Breast epithelium (tissue), 4 donors: ENCODE measurements around the gene ANKRD37. TPM values are rescaled to one million over a fixed set of nuclear protein-coding genes. Genes with fewer than 3 reads are reported as not detected.

ENCODE experiments used
- DNase-seq, 2 donors: peaks; one replicate each; pipeline ENCODE4 v3.0.0-alpha.2; 2019; ENCODE audit warnings: low spot score in 2 of 2
- H3K27ac ChIP-seq, 2 donors: fragments of 200-600 bp; sonication (generic) in 1 of 2; one replicate each; pipeline ENCODE4 v1.5.1; 2016 to 2019; ENCODE audit warnings: mild to moderate bottlenecking in 1 of 2
- H3K27me3 ChIP-seq, 2 donors: fragments of 200-600 bp; sonication (generic) in 1 of 2; one replicate each; pipeline versions ENCODE4 v1.5.1 to v1.6.0; 2017 to 2019; ENCODE audit warnings: control low read depth in 1 of 2, mild to moderate bottlenecking in 1 of 2
- H3K36me3 ChIP-seq: fragments of 200-600 bp; one replicate; pipeline ENCODE4 v1.5.1; 2019
- H3K4me1 ChIP-seq, 2 donors: fragments of 200-600 bp; sonication (generic); one replicate each; pipeline ENCODE4 v1.5.1; 2016 to 2019; ENCODE audit warnings: control low read depth in 1 of 2
- H3K4me3 ChIP-seq, 3 donors: fragments of 200-600 bp; sonication (generic); 1 replicate in 2 of 3; 2 replicates in 1 of 3; pipeline ENCODE4 v1.5.1; 2016 to 2019; ENCODE audit warnings: mild to moderate bottlenecking in 3 of 3, moderate library complexity in 2 of 3
- H3K9me3 ChIP-seq, 2 donors: fragments of 200-600 bp; sonication (generic) in 1 of 2; one replicate each; pipeline ENCODE4 v1.5.1; 2016 to 2019; ENCODE audit warnings: control low read depth in 1 of 2
- POLR2A ChIP-seq: fragments of 450-650 bp; IDR thresholded peaks from one replicate; pipeline ENCODE4 v1.6.1; 2016; ENCODE audit warnings: antibody characterized with exemption, mild to moderate bottlenecking, moderate library complexity
- POLR2AphosphoS5 ChIP-seq, 3 donors: sonication (generic); formaldehyde crosslinking; IDR thresholded peaks; one replicate each; pipeline ENCODE4 v1.6.1; 2017; ENCODE audit warnings: antibody characterized with exemption in 3 of 3
- intact Hi-C: fragments of 100-400 bp; cut with DNase I; formaldehyde crosslinking; loops from one replicate; pipeline ENCODE4 v1.15.1; 2023; ENCODE audit warnings: low total_unique reads
- total RNA-seq, 3 donors: library from RNA; depleted of rRNA; stranded (reverse); fragments of >200 nt; gene quantifications; one replicate each; pipeline ENCODE4 v1.1.0, GENCODE V29; 2016
- TF ChIP-seq, protein P1 (sequence below), 3 donors: fragments of 450-650 bp; IDR thresholded peaks; one replicate each; pipeline ENCODE4 v1.5.1; 2016 to 2017; ENCODE audit warnings: antibody characterized with exemption in 3 of 3, mild to moderate bottlenecking in 3 of 3, moderate library complexity in 3 of 3

Gene ANKRD37
- total RNA-seq, 3 donors from 2014 or later = 9.0 to 15.5 (median 10.2) TPM

DNA sequence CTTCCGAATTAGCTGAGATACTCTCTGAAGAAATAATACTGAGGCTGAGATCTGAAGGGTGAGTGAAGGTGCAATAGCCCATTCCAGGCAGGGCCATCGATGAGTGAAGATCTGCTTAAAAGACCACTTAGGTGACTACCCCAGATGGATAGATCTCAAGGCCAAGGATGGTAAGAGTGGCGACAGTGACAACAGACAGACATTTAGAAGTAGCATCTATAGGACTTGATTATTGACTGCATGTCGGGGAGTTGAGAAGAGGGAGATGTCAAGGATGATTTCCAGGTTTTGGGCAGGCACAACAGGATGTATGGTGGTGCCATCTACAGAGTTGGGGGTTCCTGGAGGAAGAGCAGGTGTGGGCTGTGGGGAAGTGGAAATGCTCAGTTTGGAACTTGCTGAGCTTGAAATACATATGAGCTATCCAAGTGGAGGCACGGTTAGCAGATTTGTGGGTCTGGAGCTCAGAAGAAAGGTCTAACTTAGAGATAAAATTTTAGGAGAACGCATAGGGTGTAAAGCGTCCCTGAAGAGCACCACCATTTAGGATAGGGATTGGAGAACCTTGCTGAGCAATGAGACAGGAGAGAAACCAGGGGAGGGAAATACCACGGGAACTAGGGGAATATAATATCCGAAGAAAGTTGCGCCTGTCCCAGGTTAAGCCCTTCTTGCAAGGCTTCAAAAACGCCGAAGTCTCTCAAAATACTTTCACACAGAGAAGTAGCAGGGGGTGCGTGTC is 28.4 kb downstream of the ANKRD37 start:
- DNase-seq = no peak
- H3K27ac ChIP-seq = peak overlapping the region; percentile 92 to 99
- TF ChIP-seq POLR2A (no peak), POLR2AphosphoS5 (IDR thresholded peaks at IDR 0.05) (no peak)
- TF ChIP-seq, protein P1, sequence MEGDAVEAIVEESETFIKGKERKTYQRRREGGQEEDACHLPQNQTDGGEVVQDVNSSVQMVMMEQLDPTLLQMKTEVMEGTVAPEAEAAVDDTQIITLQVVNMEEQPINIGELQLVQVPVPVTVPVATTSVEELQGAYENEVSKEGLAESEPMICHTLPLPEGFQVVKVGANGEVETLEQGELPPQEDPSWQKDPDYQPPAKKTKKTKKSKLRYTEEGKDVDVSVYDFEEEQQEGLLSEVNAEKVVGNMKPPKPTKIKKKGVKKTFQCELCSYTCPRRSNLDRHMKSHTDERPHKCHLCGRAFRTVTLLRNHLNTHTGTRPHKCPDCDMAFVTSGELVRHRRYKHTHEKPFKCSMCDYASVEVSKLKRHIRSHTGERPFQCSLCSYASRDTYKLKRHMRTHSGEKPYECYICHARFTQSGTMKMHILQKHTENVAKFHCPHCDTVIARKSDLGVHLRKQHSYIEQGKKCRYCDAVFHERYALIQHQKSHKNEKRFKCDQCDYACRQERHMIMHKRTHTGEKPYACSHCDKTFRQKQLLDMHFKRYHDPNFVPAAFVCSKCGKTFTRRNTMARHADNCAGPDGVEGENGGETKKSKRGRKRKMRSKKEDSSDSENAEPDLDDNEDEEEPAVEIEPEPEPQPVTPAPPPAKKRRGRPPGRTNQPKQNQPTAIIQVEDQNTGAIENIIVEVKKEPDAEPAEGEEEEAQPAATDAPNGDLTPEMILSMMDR (IDR thresholded peaks at IDR 0.05) = no peak
- H3K27me3 ChIP-seq = no peaks in the 10 kb centered on the region
- H3K4me1 ChIP-seq = no peaks in the 10 kb centered on the region
- H3K4me3 ChIP-seq = peak overlapping the region; percentile 73 to 83 (median 78)
- intact Hi-C loops = no loop called here
- H3K9me3 ChIP-seq = no peaks in the 10 kb centered on the region
- no peaks in the 10 kb centered on the region for H3K36me3 ChIP-seq

DNA sequence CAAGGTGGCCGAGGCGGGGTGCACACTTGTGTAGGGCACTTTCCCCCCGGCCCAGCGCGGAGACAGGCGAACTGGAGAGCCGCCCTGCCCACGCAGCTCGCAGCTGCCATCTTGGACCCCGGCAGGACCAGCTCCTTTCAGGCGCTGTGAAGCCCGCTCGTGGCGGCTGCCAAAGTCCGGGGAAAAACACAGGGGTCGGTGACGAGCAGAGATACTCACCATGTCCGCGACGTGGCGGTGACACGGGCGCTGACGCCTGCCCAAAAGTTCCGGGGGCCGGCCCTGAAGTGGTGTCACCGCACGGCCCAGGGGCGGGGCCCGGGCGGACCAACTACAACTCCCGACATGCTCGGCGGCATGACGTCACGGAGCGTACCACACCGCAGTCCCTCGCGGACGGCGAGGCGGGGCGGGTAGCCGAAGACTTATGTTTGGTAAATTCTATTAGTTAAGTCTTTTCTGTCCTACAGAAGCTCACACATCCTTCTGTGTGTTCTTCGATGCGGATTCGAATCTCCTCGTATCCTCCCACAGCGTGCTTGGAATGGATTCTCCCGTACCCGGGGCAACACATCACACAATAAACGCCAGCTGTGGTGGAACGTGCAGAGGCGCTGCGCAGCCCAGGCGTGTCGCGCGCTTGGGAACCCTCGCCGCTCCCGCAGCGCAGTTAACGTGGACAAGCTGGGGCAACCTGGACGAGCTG is 29.2 kb downstream of the ANKRD37 start, which contains the start of gene UFSP2:
TSS of gene UFSP2 (minus strand) at position 318 of the 706 bp plus-strand sequence. CDS start at position 222, 96 bp downstream.
- intact Hi-C loops = no loop called here
- Histone ChIP-seq H3K36me3 (no peaks in the 10 kb centered on the region), H3K4me3 (peak within 1 kb of the TSS; percentile 73 to 83 (median 78)), H3K4me1 (no peaks in the 10 kb centered on the region), H3K27me3 (no peaks in the 10 kb centered on the region), H3K27ac (peak within 1 kb of the TSS; percentile 92 to 99), H3K9me3 (no peaks in the 10 kb centered on the region)
- peak; percentile 78 to 97 (median 92) for TF ChIP-seq POLR2AphosphoS5 (IDR thresholded peaks at IDR 0.05)
- TF ChIP-seq, protein P1 (IDR thresholded peaks at IDR 0.05) = peak in 1 of 3 donors; percentile 9
- TF ChIP-seq POLR2A = peak; percentile 46
- peak; percentile 88 to 90 for DNase-seq

DNA sequence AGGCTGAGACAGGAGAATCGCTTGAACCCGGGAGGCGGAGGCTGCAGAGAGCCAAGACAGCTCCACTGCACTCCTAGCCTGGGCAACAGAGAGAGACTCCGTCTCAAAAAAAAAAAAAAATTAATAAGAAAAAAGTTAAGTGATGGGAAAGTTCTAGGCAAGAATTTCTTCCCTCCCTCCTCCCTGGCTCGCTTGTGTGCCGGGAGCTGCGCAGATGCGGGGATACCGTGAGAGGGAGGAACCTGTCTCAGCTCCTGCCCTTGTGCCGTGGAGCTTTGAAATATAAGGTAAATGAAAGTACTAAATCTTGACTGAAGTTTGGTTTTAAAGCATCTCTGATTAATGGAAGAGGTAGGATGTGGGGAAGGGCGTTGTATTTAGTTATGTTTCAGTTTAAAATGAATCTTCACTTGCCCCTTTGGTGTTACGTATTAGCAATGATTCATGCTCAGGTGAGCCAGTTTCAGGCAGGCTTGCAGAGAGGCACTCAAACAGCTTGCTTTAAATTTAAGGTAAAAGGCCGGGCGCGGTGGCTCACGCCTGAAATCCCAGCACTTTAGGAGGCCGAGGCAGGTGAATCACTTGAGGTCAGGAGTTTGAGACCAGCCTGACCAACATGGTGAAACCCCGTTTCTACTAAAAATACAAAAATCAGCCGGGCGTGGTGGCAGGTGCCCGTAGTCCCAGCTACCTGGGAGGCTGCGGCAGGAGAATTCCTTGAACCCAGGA is 30.5 kb downstream of the ANKRD37 start:
- Histone ChIP-seq H3K27me3 (no peaks in the 10 kb centered on the region), H3K9me3 (no peaks in the 10 kb centered on the region), H3K36me3 (no peaks in the 10 kb centered on the region), H3K4me3 (no peak overlapping the region), H3K4me1 (no peaks in the 10 kb centered on the region), H3K27ac (no peak overlapping the region)
- intact Hi-C loops = no loop called here
- no peak for TF ChIP-seq POLR2A
- TF ChIP-seq, protein P1 (IDR thresholded peaks at IDR 0.05) = no peak
- no peak for TF ChIP-seq POLR2AphosphoS5 (IDR thresholded peaks at IDR 0.05)
- no peak for DNase-seq

DNA sequence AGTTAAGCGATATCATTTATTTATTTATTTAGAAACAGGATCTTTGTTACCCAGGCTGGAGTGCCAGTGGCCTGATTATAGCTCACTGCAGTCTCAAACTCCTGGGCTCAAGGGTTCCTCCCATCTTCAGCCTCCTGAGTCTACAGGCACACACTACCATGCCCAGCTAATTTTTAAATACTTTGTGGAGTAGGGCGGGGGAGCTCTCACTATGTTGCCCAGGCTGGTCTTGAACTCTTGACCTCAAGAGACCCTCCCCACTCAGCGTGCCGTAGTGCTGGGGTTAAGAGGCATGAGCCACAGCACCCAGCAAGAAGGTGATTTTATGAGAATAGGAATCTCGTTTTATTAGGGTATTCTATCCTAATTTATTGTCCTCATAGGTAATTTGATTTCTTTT is 33.0 kb downstream of the ANKRD37 start:
- TF ChIP-seq, protein P1 (IDR thresholded peaks at IDR 0.05) = no peak

More for the DNA sequence above, 33.0 kb downstream of the ANKRD37 start:
- H3K9me3 ChIP-seq = no peaks in the 10 kb centered on the region
- intact Hi-C loops = no loop called here
- H3K27ac ChIP-seq = no peak overlapping the region
- no peaks in the 10 kb centered on the region for H3K36me3 ChIP-seq
- DNase-seq = no peak
- no peaks in the 10 kb centered on the region for H3K4me1 ChIP-seq
- H3K27me3 ChIP-seq = no peaks in the 10 kb centered on the region
- no peak overlapping the region for H3K4me3 ChIP-seq
